Skeletal muscle satellite cell (primary cell): ENCODE data around the gene IGF1.
"Not testable (repeated sequence)": the region's sequence is repeated elsewhere in the genome, so short reads cannot be mapped to it uniquely, and the experiment has no call there.

Experiments used
- H3K27me3 ChIP-seq: 2 replicates; pipeline ENCODE4 v1.7.0; 2013; ENCODE audit warnings: low read length; ENCODE audit not compliant: control insufficient read depth, insufficient read depth
- H3K36me3 ChIP-seq: 2 replicates; pipeline ENCODE4 v1.7.0; 2013; ENCODE audit warnings: mild to moderate bottlenecking, control low read depth, low read length; ENCODE audit not compliant: insufficient read depth
- H3K4me1 ChIP-seq: 2 replicates; pipeline ENCODE4 v1.7.0; 2013; ENCODE audit warnings: low read length; ENCODE audit not compliant: control insufficient read depth, insufficient read depth
- H3K4me2 ChIP-seq: 2 replicates; pipeline ENCODE4 v1.7.0; 2013; ENCODE audit warnings: mild to moderate bottlenecking, low read length
- H3K4me3 ChIP-seq: 2 replicates; pipeline ENCODE4 v1.7.0; 2013; ENCODE audit warnings: low read length
- H3K9ac ChIP-seq: 2 replicates; pipeline ENCODE4 v1.7.0; 2013; ENCODE audit warnings: mild to moderate bottlenecking, low read depth, low read length, moderate library complexity
- H3K9me3 ChIP-seq: replicated peaks from 2 replicates; pipeline ENCODE4 v1.7.0; 2013; ENCODE audit warnings: mild to moderate bottlenecking, control low read depth, low read length

IGF1 gene

GRCh38 chr12:102365365-102365764, 115.0 kb downstream of the IGF1 start:
- no peak overlapping the region for H3K9ac ChIP-seq
- H3K36me3 ChIP-seq: no peaks in the 10 kb centered on the region
- H3K4me1 ChIP-seq: no peaks in the 10 kb centered on the region
- H3K4me3 ChIP-seq: no peak overlapping the region
- H3K4me2 ChIP-seq: no peak overlapping the region
- H3K9me3 ChIP-seq: no peaks in the 10 kb centered on the region
- H3K27me3 ChIP-seq: peaks cover 2% of the 10 kb centered on the region

- H3K4me1 ChIP-seq: no peaks in the 10 kb centered on the region
- no peak overlapping the region for H3K4me2 ChIP-seq
- no peak overlapping the region for H3K9ac ChIP-seq
- no peaks in the 10 kb centered on the region for H3K36me3 ChIP-seq
- no peaks in the 10 kb centered on the region for H3K9me3 ChIP-seq
- H3K27me3 ChIP-seq: peaks cover 2% of the 10 kb centered on the region
- no peak overlapping the region for H3K4me3 ChIP-seq
Measured at GRCh38 chr12:102364709-102365108, 115.7 kb downstream of the IGF1 start.

GRCh38 chr12:102356690-102357089, 123.7 kb downstream of the IGF1 start:
- no peak overlapping the region for H3K4me3 ChIP-seq
- H3K36me3 ChIP-seq: no peaks in the 10 kb centered on the region
- H3K4me1 ChIP-seq: no peaks in the 10 kb centered on the region
- no peaks in the 10 kb centered on the region for H3K9me3 ChIP-seq
- no peak overlapping the region for H3K4me2 ChIP-seq
- peaks cover 2% of the 10 kb centered on the region for H3K27me3 ChIP-seq
- H3K9ac ChIP-seq: no peak overlapping the region

GRCh38 chr12:102354281-102354680, 126.1 kb downstream of the IGF1 start:
- H3K9ac ChIP-seq, H3K9me3 ChIP-seq, H3K36me3 ChIP-seq, H3K27me3 ChIP-seq, H3K4me1 ChIP-seq, H3K4me2 ChIP-seq, H3K4me3 ChIP-seq: not testable (repeated sequence)

GRCh38 chr12:102351322-102351721, 129.0 kb downstream of the IGF1 start:
- Histone ChIP-seq H3K9ac (no peak overlapping the region), H3K4me1 (no peaks in the 10 kb centered on the region), H3K4me2 (no peak overlapping the region), H3K9me3 (no peaks in the 10 kb centered on the region), H3K4me3 (no peak overlapping the region), H3K27me3 (no peaks in the 10 kb centered on the region), H3K36me3 (no peaks in the 10 kb centered on the region)

GRCh38 chr12:102350070-102350469, 130.3 kb downstream of the IGF1 start:
- Histone ChIP-seq H3K9me3 (no peaks in the 10 kb centered on the region), H3K4me1 (no peaks in the 10 kb centered on the region), H3K9ac (no peak overlapping the region), H3K4me2 (no peak overlapping the region), H3K36me3 (no peaks in the 10 kb centered on the region), H3K4me3 (no peak overlapping the region), H3K27me3 (no peaks in the 10 kb centered on the region)

- Histone ChIP-seq H3K4me2 (no peak overlapping the region), H3K9ac (no peak overlapping the region), H3K27me3 (no peaks in the 10 kb centered on the region), H3K36me3 (no peaks in the 10 kb centered on the region), H3K9me3 (no peaks in the 10 kb centered on the region), H3K4me1 (no peaks in the 10 kb centered on the region), H3K4me3 (no peak overlapping the region)
Measured at GRCh38 chr12:102349079-102349478, 131.3 kb downstream of the IGF1 start.

- no peaks in the 10 kb centered on the region for H3K27me3 ChIP-seq
- H3K9ac ChIP-seq: no peak overlapping the region
- H3K9me3 ChIP-seq: no peaks in the 10 kb centered on the region
- H3K36me3 ChIP-seq: no peaks in the 10 kb centered on the region
- H3K4me3 ChIP-seq: no peak overlapping the region
- no peaks in the 10 kb centered on the region for H3K4me1 ChIP-seq
- H3K4me2 ChIP-seq: no peak overlapping the region
Measured at GRCh38 chr12:102347811-102348210, 132.6 kb downstream of the IGF1 start.
